Lung (tissue), 12 donors: Measurements from ENCODE around the gene ADGRB2. TPM values are rescaled to one million over a fixed set of nuclear protein-coding genes. Genes with fewer than 3 reads are reported as not detected.

ENCODE experiments used
- ATAC-seq: fragments of 200-7000 bp; cut with Tn5 transposase; one replicate; pipeline ENCODE4 v1.9.1; 2020; ENCODE audit warnings: moderate number of reproducible peaks; ENCODE audit not compliant: insufficient read depth, low FRiP score
- DNase-seq, 3 donors: peaks; one replicate each; pipeline ENCODE4 v3.0.0-alpha.2; 2013 to 2017
- H3K27ac ChIP-seq, 2 donors: one replicate each; pipeline ENCODE4 v1.5.1; 2013; ENCODE audit warnings: mild to moderate bottlenecking in 2 of 2, moderate library complexity in 2 of 2, control low read depth in 1 of 2, inconsistent platforms in 1 of 2, low read depth in 1 of 2, low read length in 1 of 2
- H3K27me3 ChIP-seq, 3 donors: one replicate each; pipeline ENCODE4 v1.5.1; 2013; ENCODE audit warnings: low read length in 2 of 3; ENCODE audit not compliant: control insufficient read depth in 3 of 3, insufficient read depth in 3 of 3
- H3K36me3 ChIP-seq, 4 donors: one replicate each; pipeline ENCODE4 v1.5.1; 2013; ENCODE audit warnings: low read length in 4 of 4, mild to moderate bottlenecking in 1 of 4, moderate library complexity in 1 of 4; ENCODE audit not compliant: control insufficient read depth in 4 of 4, insufficient read depth in 4 of 4
- H3K4me1 ChIP-seq, 5 donors: one replicate each; pipeline ENCODE4 v1.5.1; 2013; ENCODE audit warnings: low read length in 5 of 5, mild to moderate bottlenecking in 2 of 5, moderate library complexity in 1 of 5; ENCODE audit not compliant: control insufficient read depth in 5 of 5, insufficient read depth in 5 of 5
- H3K4me3 ChIP-seq: one replicate; pipeline ENCODE4 v1.5.1; 2013; ENCODE audit warnings: mild to moderate bottlenecking, control low read depth, moderate library complexity
- H3K9ac ChIP-seq, 2 donors: one replicate each; pipeline ENCODE4 v1.5.1; 2013; ENCODE audit warnings: low read length in 2 of 2, control low read depth in 1 of 2; ENCODE audit not compliant: insufficient read depth in 1 of 2
- H3K9me3 ChIP-seq, 4 donors: one replicate each; pipeline ENCODE4 v1.5.1; 2013; ENCODE audit warnings: low read length in 3 of 4, mild to moderate bottlenecking in 1 of 4, moderate library complexity in 1 of 4; ENCODE audit not compliant: control insufficient read depth in 4 of 4, insufficient read depth in 3 of 4
- WGBS, 2 donors: extraction: QIAGEN DNeasy Blood & Tissue Kit; methylation state at CpG; one replicate each; pipeline ENCODE4 v1.1.7; 2013; 5-methylcytosine and 5-hydroxymethylcytosine counted together
- polyA plus RNA-seq, 2 donors: library from polyadenylated mRNA; stranded (reverse); fragments of 200-250 nt; gene quantifications; one replicate each; pipeline ENCODE4 v1.2.1, GENCODE V29; 2013
- total RNA-seq, 2 donors: library from RNA; depleted of rRNA in 1 of 2; stranded (reverse); fragments of >200 nt in 1 of 2; gene quantifications; one replicate each; pipeline ENCODE4 v1.2.1, GENCODE V29; 2014 to 2021
- TF ChIP-seq, protein P1 (sequence below): IDR thresholded peaks from 2 replicates; pipeline ENCODE4 v1.5.1; 2012; ENCODE audit warnings: mild to moderate bottlenecking; ENCODE audit errors: control extremely low read depth, extremely low read depth
- donor health status: control.
- donor health status: control.
- donor health status: Bipolar disorder and iron deficiency.
- donor health status: healthy.
- donor health status: DM: yes; HTN: yes; CAD: no.

Gene ADGRB2
- total and polyA plus RNA-seq, 4 donors, result 0.44 to 7.6 (median 1.3) TPM

DNA sequence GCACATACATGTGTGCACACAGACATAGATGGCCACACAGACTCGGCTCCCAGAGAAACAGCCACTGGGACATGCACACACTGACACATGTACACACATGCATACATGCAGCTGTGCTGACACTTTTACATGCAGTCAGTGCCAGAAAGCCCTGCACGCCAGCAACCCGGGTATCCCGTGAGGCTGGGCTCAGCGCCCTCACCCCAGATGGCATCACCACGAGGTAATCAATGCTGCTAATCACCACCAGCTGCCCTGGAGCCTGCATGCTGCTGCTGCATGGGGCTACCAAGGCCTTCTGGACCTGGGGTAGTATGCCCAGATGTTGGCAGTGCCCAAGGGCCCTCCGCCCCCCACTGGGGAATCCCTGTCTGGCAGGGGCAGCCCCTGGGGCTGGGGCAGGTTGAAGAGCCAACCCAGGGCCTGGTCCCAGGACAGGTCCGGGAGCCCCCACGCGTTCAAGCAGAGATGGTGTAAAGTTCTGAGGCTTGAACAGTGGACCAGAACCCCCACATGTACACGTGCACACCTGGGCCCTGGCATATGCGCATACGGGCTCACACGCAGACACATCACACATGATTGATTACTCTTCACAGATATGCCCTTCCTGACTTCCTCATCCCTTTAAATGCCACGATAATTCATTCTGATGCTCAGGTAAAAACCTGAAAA lies 57.6 kb downstream of the ADGRB2 start:
- TF ChIP-seq, protein P1, sequence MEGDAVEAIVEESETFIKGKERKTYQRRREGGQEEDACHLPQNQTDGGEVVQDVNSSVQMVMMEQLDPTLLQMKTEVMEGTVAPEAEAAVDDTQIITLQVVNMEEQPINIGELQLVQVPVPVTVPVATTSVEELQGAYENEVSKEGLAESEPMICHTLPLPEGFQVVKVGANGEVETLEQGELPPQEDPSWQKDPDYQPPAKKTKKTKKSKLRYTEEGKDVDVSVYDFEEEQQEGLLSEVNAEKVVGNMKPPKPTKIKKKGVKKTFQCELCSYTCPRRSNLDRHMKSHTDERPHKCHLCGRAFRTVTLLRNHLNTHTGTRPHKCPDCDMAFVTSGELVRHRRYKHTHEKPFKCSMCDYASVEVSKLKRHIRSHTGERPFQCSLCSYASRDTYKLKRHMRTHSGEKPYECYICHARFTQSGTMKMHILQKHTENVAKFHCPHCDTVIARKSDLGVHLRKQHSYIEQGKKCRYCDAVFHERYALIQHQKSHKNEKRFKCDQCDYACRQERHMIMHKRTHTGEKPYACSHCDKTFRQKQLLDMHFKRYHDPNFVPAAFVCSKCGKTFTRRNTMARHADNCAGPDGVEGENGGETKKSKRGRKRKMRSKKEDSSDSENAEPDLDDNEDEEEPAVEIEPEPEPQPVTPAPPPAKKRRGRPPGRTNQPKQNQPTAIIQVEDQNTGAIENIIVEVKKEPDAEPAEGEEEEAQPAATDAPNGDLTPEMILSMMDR, result no peak
- ATAC-seq (no peak), DNase-seq (no peak)
- Histone ChIP-seq H3K9ac (no peak overlapping the region), H3K4me1 (peaks cover 0 to 38% (median 7%) of the 10 kb centered on the region in 5 donors), H3K27me3 (peaks cover 0 to 7% (median 0%) of the 10 kb centered on the region in 3 donors), H3K36me3 (no peaks in the 10 kb centered on the region), H3K27ac (no peak overlapping the region), H3K9me3 (peaks cover 0 to 2% (median 0%) of the 10 kb centered on the region in 4 donors), H3K4me3 (no peak overlapping the region)
- WGBS, 2 donors, result 78 to 81% methylated on average over 15 of the region's 15 CpGs

DNA sequence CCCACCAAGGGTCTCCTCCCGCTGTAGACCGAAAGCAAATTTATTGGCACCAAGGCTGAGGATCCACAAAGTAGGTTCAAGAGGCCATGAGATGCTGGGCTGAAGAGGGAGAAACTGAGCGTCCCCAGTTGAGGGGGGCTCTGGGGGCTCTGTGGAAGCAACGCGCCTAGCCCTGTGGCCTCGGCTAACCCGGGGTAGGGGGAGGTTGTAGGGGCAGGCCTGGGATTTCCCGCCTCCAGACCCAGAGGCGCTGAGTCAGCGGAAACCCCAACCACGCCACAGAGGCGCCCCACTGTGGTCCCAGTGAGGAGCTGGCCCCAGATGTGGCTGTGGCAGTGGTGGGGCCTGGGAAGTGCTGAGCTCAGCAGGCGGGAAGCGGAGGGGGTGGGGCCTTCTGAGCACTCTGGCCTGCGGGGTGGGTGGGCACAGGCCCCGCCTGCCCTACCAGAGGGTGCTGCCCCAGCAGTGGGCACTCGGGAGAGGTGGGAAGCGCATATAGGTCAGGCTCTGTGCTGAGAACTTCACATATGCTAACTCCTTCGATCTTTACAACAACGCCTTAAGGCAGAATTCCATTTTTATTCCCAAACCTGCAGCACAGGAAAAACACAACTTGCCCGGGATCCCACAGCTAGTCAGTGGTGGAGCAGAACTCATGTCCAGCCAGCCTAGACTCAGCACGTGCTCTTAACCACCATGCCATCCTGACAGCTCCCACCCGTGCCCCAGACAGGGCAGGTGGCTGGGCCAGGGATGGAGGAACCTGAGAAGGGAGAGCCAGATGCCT lies 58.9 kb downstream of the ADGRB2 start:
- peaks cover 0 to 2% (median 0%) of the 10 kb centered on the region in 4 donors for H3K9me3 ChIP-seq
- ATAC-seq, result no peak
- H3K36me3 ChIP-seq, result peaks cover 0 to 3% (median 0%) of the 10 kb centered on the region in 4 donors
- WGBS, 2 donors, result 17 to 28% methylated on average over 23 of the region's 23 CpGs
- peaks cover 0 to 51% (median 15%) of the 10 kb centered on the region in 5 donors for H3K4me1 ChIP-seq
- DNase-seq, result peak; percentile 90 to 95 (median 91)
- TF ChIP-seq, protein P1, result no peak
- H3K27ac ChIP-seq, result no peak overlapping the region
- H3K4me3 ChIP-seq, result no peak overlapping the region
- H3K9ac ChIP-seq, result peak overlapping the region in 1 of 2 donors; percentile 14
- H3K27me3 ChIP-seq, result peaks cover 0 to 7% (median 0%) of the 10 kb centered on the region in 3 donors

- Histone ChIP-seq H3K27me3 (peaks cover 0 to 7% (median 0%) of the 10 kb centered on the region in 3 donors), H3K4me3 (no peak overlapping the region), H3K27ac (peak overlapping the region in 1 of 2 donors; percentile 54), H3K36me3 (peaks cover 0 to 7% (median 3%) of the 10 kb centered on the region in 4 donors), H3K4me1 (peaks cover 0 to 55% (median 15%) of the 10 kb centered on the region in 5 donors), H3K9ac (peak overlapping the region in 1 of 2 donors; percentile 14), H3K9me3 (peaks cover 0 to 2% (median 0%) of the 10 kb centered on the region in 4 donors)
- ATAC-seq (no peak), DNase-seq (peak in 2 of 3 donors; percentile 81 to 84)
- WGBS, 2 donors, result 9 to 10% methylated on average over 17 to 19 of the region's 19 CpGs
- TF ChIP-seq, protein P1, result no peak
Measured at GRCh38 chr1:31704271-31705079, 59.7 kb downstream of the ADGRB2 start.
